Activated CD8-positive, alpha-beta memory T cell treated with anti-CD3 and anti-CD28 coated beads for 1 hour (primary cell): ENCODE measurements around the gene MOB2.

ENCODE experiments used
- DNase-seq, 2 donors: peaks; one replicate each; pipeline ENCODE4 v3.0.0-alpha.2; 2020; ENCODE audit warnings: low read depth in 1 of 2; ENCODE audit errors: extremely low read depth in 1 of 2

Gene MOB2

DNA sequence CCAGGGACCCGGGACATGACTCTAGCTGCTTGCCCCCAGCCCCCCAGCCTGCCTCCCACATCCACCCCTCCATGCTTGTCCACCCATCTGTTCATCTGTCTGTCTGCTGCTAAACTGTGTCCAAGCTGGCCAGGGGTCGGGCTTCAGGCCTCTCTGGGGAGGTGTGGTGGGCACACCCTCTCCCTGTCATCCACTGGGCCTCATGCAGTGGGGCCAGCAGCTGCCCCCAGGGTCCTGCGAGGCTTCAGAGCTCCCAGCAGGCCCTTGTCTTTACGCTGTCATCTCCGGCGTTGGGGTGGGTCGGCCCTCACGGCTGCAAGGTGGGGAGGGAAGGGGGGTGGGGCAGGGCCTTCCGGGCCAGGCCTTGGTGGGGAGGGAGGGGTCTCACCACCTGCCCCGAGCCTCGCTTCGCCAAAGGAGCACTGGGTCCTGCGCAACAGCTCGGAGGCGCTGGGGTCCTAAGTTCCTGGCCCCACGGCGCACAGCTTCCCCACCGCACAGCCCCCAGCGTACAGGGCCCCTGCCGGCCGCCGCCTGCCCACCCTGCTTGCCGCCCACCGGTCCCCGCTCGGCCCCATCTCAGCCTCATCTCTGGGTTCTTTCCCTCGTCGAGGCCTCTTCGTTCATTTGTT lies 26.7 kb downstream of the MOB2 start:
- no peak for DNase-seq

DNA sequence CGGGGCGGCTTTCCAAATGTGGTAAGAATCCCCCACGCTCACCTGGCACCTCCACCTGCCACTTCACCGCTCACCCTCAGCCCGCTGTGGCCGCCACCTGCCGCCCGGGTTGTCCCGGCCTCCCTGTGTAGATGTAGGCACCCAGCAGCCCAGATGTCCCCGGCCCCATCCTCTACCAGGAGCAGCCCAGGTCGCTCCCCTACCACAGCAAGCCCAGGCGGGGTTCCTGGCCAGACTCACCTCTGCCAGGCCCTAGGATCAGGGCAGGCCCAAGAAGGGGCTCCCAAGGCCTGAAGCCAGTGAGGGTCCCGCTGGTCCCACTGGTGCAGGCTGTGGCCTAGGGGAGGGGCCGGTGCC lies 27.4 kb downstream of the MOB2 start:
- no peak for DNase-seq

DNA sequence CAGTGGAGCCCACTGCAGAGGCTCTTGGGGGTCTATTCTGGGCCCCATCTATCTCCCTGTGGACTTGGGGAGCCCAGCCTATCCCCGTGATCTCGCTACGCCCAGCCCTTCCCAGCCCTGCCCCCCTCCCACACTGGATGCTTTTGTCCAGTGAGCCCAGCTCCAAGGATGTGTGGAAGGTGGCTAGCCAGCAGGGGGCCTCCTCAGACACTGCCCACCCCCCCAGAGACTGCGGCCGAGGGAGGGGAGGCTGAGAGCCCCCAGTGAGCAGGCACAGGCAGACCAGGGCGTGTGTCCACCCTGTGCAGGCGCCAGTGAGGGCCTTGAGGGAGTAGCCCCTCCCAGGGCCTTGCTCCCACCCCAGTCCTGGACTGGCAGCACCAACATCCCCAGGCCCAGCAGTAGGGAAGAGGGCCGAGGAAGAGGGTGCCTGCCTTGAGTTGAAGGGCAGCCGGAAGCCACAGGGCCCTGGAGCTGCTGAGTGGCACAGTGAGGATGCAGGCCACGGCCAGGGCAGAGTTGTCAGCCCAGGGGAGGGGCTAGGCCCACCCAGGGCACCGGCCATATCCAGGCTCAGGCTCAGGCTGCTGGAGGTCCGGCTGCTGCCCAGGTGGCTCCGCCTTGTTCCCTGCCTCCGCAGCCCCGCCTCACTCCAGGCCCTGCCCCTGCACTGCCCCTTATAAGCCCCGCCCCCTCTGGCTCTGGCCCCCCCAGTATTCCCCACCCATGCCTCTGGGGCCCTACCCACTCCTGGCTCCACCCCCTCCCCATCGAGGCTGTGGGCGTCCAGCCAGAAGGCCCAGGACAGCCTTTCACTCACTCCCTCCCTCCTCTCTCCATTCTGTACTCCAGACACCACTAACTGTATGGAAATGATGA lies 28.0 kb downstream of the MOB2 start:
- no peak for DNase-seq

DNA sequence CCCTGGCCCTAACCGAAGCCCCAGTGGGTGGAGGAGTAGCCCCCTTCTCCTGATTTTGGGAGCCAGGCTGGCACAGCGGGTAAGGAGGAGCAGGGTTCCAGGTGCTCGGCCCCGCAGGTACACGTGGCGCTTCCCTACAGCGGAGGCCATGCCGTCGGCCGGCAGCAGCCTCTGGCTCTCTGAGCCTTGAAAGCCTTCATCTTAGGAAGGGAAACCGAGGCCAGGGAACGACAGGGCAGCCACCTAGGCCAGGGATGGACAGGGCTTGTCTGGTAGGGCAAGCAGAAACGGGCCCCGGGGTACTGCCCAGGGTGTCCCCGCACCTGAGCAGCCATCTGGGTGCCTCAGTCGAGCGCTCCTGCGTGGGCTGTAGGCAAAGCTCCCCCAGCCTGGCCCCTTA lies 28.7 kb downstream of the MOB2 start:
- no peak for DNase-seq

DNA sequence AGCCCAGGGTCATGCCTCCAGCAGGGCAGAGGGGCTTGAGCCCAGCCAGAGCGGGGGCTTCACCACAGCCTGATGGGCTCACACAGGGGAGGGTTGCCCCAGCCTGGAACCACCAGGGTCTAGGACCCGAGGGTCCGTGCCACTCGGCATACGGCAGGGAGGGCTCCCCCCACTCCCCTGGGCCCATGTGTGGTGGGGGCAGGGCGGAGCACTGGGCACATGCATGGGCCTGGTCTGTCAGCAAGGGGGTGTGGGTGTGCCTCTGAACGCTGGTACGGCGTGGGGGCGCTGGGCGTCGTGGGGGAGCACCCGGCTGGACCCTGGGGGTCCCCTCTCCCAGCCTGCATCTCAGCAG lies 29.3 kb downstream of the MOB2 start:
- no peak for DNase-seq

DNA sequence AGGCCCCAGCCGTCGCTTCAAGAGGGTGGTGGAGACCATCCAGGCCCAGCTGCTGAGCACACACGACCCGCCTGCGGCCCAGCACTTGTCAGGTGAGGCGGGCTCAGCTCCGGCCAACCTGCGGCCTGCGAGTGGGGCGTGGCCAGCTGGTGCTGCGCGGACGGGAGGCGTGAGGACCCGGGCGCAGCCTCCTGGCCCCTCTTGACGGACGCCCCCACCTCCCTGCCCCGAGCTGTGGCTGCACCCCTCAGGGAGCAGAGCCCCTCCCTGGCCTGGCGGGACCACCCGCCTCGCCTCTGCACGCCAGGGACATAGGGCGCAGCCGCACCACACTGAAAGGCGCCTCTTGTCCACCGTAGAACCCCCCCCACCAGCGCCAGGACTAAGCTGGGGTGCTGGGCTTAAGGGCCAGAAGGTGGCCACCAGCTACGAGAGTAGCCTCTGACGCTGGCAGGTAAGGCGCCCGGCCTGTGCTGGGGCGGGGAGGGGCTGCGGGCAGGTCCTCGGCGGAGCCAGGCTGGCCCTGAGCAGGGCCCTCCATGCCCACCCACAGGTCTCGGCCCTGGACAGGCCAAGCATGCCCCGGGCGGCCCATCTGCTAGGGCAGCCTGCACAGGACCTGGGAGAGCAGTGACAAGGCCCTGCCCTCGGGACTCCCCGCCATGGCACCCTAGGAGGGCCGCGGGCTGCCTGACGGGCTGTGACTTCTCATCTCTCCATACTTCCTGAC lies 29.8 kb downstream of the MOB2 start:
- DNase-seq = no peak

DNA sequence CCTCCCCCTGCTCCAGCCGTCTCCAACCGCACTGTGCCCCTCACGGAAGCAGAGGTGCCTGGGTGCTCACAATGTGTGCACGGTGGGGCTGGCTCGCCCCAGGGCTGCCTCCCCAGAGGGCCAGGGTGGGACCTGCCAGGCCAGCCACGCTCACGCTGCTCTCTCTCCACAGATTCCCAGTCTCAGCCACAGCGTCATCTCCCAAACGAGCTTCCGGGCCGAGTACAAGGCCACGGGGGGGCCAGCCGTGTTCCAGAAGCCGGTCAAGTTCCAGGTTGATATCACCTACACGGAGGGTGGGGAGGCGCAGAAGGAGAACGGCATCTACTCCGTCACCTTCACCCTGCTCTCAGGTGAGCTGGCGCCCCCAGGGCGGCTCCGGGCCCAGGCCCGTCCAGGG lies 30.4 kb downstream of the MOB2 start:
- DNase-seq = no peak

DNA sequence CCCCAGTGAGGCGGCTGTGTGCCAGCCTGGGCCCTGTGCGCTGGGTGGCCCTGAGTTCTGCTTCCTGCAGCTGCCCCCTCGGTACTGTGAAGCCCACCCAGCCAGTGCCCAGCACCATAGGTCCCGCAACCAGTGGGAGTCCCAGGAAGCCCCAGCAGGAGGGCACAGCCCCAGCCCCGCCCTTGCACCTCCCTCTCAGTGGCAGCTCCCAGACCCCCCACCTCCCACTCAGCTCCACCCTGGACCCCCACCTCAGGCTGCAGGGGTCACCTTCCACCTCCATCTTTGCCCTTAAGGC lies 30.9 kb downstream of the MOB2 start:
- DNase-seq = no peak

DNA sequence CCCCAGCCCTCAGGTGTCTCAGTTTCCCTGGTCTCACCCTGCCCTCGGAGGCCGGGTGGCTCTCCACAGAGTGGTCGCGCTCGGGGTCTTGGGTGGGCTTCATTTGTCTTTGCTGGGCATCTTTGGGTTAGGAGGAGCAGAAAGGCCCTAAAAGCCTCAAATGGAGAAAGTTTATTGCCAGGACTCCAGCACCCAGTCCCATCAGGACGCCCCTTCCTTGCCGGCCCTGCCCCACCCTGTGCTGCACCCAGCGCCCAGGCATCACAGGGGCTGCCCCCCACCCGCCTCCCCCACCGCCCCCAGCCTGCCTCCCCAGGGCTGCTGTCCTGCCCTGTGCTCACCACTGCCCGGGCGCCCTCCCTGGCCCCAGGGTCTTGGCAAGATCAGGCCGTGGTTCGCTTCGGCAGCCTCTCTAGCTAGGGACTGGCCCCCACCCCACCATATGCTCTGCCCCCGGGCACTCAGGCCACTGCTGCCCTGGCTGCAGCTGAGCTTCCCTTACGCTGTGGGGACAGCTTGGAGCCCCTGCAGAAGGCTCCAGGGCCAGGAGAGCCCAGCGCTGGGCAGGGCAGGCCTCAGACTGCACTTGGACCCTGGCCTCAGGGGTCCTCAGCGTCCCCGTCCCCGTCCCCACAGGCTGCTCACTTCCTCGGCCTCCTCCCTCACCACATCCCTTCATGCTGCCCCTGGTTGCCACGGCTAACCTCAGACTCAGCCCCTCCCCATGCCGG lies 31.4 kb downstream of the MOB2 start:
- no peak for DNase-seq

DNA sequence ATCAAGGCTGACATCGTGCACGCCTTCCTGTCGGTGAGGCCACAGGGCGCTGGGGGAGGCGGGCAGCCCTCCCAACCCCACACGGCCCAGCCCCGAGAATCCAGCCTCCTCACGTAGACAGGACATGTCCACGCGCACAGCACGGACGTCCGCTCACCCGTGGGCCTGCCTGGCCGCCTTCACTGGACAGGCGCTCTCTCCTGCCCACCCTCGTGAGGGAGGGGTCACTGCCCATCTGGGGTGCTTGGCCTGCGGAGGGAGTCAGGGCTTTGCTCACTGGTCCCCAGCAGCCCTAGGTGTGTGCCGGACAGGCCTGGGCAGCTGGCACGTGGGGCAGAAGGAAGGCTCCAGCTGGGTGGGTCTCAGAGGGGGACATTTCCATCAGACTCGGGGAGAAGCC lies 32.0 kb downstream of the MOB2 start:
- no peak for DNase-seq

DNA sequence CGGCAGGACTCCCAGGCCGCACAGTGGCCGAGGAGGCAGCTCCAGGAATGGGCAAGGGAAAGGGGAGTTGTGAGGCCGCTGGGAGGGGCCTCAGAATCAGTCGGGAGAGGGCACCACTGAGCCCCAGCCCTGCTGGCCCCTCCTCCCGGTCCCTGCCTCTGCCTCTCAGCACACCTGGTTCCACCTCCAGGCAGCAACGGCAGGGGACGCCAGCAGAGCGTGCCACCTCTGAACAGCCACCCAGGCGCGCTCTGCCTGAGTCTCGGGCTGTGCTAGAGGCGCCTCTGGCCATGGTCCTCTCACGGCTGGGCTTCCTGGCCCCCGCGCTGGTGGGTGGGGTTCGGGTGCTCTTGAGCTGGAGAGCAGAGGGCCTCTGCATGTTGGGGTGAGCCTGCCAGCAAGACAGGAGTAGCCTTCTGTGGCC lies 33.0 kb downstream of the MOB2 start:
- peak in 1 of 2 donors; percentile 6 for DNase-seq

DNA sequence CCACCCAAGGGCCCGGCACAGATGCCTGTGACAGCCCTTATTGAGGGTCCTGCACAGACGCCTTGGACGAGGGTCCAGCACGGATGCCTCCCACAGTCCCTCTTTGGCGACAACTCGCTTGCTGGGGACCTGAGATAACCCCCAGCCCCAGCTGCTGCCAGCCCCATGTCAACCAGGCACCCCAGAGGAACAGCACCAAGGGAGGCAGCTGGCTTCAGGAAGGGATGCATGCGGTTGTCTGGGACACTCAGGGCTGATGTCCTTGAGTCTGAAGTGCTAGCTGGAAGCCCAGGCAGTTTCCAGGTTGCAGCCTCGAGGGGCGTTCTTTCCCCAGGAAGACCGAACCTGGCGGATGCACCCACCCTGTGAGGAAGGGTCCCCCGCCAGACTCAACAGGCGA lies 33.8 kb downstream of the MOB2 start:
- no peak for DNase-seq

DNA sequence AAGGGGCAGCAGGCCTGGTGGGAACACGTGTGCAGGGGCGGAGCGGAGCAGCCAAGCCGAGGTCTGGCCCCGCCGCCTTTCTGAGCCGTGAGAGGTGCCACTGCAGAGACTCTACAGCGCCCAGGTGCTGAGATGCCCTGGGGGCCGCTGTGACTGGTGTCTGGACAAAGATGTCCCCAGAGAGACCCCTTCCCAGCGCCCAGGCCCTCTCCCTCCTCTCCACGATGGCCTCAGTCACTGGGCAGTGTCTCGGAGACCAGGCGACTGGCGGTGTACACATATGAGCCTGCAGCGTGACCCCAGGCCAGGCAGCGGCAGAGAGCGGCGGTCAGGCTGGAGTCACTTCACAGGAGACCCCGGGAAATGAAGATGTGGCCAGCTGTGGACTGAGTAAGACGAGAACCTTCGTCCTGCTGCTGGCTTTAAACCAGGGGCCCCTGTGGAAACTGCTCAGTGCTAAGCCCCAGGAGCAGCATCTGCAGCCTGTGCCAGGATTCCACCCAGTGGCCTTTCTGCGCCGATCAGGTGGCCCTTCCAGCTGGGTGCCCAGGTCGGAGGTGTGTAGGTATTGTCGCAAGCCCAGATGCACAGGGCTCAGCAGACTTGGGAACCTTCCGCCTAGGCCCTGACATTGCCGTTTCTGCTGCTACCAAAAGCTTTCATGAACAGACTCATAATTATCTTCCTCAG lies 34.7 kb downstream of the MOB2 start:
- DNase-seq = no peak

DNA sequence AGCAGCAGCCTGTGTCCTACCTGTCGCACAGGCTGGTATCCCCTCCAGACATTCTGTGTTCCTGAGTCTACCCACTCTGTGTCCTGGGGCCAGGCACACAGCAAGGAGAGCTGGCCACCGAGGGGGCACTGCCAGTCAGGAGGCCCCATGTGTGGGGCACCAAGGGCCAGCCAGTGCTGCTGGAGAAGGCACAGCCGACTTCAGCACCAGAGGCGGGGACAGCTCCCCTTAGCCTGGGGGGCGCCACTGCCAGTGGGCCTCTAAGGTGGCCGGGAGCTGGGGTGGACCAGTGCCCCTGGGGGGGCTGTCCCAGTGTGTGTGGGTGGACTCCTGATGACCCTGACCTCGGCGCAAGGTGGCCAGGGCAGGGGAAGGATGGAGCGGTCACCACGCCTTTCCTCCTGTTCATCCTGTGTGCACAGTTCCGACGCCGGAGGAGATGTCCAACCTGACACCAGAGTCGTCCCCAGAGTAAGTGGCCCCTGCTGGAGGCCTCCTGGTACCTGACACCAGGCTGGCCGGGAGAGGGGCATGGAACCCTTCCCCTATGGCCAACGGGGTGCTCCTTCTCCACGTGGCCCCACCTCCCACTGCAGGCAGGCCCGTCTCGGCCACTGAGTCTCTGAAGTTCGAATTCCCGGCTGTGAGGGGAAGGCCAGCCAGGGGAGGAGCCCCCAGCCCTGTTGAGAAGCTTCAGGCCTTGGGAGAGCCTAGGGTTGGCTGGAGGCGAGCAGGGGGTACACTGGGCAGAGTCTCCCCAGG lies 35.4 kb downstream of the MOB2 start:
- no peak for DNase-seq

DNA sequence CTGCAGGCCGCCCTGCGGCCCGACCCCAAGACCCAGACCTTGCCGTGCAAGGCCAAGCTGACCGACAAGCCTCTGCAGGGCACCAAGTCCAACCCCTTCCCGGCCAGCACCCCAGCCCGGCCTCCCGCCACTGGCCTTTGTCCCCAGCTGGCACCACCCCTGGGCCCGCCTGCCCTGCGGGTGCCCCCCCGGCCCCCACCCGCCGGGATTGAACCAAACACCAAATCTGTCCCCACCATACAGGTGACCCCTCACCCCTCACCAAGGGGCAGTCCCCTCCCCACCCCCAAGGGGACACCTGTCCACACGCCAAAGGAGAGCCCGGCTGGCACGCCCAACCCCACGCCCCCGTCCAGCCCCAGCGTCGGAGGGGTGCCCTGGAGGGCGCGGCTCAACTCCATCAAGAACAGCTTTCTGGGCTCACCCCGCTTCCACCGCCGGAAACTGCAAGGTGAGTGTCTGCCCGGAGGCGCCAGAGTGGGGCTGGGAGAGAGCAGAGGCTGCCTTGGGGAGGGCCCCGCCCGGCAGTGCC lies 36.2 kb downstream of the MOB2 start:
- no peak for DNase-seq

DNA sequence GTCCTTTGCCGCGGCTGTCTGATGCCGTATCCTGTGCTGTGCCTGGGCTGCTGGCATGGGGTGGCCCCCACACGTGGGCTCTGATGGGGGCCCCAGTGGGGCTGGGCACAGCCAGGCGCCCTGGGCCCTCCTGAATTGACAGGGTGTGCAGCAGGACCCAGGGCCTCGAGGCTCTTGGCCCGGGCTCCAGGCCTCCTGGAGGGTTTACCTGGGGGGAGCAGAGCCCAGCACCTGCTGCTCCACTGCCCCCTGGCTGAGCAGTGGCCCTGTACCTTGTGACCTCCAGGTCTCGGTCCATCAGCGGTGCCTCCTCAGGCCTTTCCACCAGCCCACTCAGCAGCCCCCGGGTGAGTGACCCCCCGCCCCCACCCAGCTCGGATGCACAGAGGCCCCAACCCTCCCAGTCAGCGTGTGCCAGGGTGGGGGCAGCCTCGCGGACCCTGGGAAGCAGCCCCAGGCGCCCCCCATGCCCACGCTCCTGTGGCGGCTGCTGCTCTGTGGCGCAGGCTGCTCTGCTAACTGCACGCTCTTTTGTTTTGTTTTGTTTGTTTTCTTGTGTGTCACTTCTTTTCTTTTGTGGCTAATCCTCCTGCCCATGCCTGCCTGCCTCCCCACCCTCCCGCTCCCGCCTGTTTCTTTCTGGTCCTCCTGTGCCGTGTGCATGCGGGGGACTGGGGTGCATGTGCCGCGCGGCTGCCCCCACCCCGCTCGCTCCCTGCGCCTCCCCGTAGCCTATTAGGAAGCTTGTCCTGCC lies 36.9 kb downstream of the MOB2 start:
- DNase-seq = no peak

DNA sequence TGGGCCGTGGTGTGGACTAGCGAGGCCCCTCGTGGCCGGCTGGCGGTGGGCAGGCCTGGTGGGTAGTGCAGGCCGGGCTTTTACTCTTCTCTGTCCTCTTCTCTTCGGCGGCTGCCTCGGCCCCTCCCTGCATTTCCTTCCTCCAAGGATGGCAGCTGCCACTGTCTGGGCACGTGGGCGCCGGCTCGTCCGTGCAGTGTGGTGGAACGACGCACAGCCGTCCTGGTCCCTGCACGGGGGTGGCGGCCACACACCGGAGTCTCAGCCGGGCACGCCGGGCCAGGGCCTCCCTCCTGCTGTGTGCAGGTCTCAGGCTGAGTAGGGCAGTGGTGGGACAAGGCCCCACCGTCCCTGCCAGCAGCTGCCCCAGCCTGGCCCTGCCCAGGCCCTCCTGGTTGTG lies 37.7 kb downstream of the MOB2 start:
- DNase-seq = no peak

DNA sequence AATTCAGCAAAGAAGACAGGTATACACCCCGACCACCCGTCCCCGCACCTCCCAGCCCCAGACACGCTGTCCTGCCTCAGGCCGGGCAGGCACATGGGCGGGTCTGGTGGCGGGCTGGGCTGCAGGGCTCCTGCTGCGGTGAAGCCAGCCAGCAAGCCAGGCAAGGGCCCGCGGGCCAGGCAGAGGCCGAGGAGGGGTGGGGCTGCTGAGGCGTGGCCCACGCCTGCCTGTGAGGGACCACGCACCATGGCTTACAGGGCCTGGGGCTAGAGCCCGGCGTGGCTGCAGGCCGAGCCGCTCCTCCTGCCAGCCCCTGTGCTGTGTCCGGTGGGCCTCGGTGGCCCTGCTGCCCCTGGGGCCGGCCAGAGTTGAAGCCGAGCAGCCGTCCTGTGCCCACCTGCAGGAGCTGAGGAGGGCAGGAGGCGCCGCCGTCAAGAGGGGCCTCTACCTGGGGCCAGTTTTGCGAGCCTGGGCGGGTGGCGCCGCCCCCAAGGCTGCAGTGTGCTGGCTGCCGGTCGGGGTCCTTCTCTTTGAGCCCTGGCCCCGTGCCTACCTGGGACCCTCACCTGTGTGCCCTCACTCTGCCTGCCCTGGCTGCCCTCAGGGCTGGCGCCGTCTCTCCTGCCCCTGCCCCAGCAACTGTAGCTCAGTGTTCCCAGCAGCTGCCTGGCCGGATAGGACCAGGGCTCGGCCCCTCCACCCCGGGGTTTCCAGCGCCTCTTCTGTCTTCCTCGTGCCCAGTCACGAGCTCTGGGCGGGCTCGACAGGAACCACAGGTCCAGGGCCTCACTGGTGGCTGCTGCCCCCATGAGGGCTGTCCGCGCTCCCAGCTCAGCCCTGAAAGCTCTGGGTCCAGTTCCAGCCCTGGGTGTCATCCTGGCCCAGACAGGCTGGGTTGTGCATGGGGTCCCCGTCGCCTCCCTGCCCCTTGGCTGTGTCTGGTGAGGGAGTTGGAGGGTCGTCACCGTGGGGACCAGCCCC lies 38.4 kb downstream of the MOB2 start:
- no peak for DNase-seq
